ENCODE data around the gene GORASP2.

Gene GORASP2

GRCh38 chr2:170999654-171000053, 70.6 kb downstream of the GORASP2 start:
- no peak for DNase-seq (ENCODE audit: low read depth in 2 of 2)

GRCh38 chr2:171004363-171004762, 75.3 kb downstream of the GORASP2 start:
- DNase-seq (ENCODE audit: low read depth in 2 of 2), result no peak

GRCh38 chr2:171004833-171005232, 75.8 kb downstream of the GORASP2 start:
- no peak for DNase-seq (ENCODE audit: low read depth in 2 of 2)

- DNase-seq (ENCODE audit: low read depth in 2 of 2), result no peak
These were observed 79.6 kb downstream of the GORASP2 start for GRCh38 chr2:171008550-171009205.

GRCh38 chr2:171009386-171009785, 80.3 kb downstream of the GORASP2 start:
- no peak for DNase-seq (ENCODE audit: low read depth in 2 of 2)

GRCh38 chr2:171013851-171014250, 84.8 kb downstream of the GORASP2 start:
- no peak for DNase-seq (ENCODE audit: low read depth in 2 of 2)

GRCh38 chr2:171016125-171016524, 87.1 kb downstream of the GORASP2 start:
- DNase-seq (ENCODE audit: low read depth in 2 of 2), result no peak

Measured in stimulated activated CD4-positive, alpha-beta T cell treated with anti-CD3 and anti-CD28 coated beads, Interleukin-1b, Interleukin-23, amount 100 ng/mL, for 1 hour (primary cell).